HUES48 (cell line): Measurements from ENCODE around the gene TRAK1.

Experiments used
- H3K27ac ChIP-seq: one replicate; pipeline ENCODE4 v1.7.0; 2013; ENCODE audit warnings: low read depth, low read length, inconsistent platforms
- H3K27me3 ChIP-seq: 2 replicates; pipeline ENCODE4 v1.6.1; 2013; ENCODE audit warnings: mild to moderate bottlenecking, low read length; ENCODE audit not compliant: control insufficient read depth, insufficient read depth
- H3K36me3 ChIP-seq: 2 replicates; pipeline ENCODE4 v1.6.1; 2013; ENCODE audit warnings: low read length; ENCODE audit not compliant: control insufficient read depth, insufficient read depth
- H3K4me1 ChIP-seq: 2 replicates; pipeline ENCODE4 v1.6.1; 2013; ENCODE audit warnings: mild to moderate bottlenecking, low read length; ENCODE audit not compliant: control insufficient read depth, insufficient read depth
- H3K4me3 ChIP-seq: 2 replicates; pipeline ENCODE4 v1.5.1; 2013; ENCODE audit warnings: mild to moderate bottlenecking, low read depth, low read length
- H3K9ac ChIP-seq: 2 replicates; pipeline ENCODE4 v1.6.1; 2013; ENCODE audit warnings: mild to moderate bottlenecking, low read depth, low read length, moderate library complexity
- H3K9me3 ChIP-seq: 2 replicates; pipeline ENCODE4 v1.6.1; 2013; ENCODE audit warnings: low read length; ENCODE audit not compliant: control insufficient read depth, insufficient read depth

The TRAK1 gene

GRCh38 chr3:42084586-42084985 is 6.6 kb upstream of the TRAK1 start:
- Histone ChIP-seq H3K9ac (no peak overlapping the region), H3K36me3 (no peaks in the 10 kb centered on the region), H3K4me1 (peaks cover 11% of the 10 kb centered on the region), H3K9me3 (no peaks in the 10 kb centered on the region), H3K27me3 (no peaks in the 10 kb centered on the region), H3K4me3 (no peak overlapping the region), H3K27ac (no peak overlapping the region)

GRCh38 chr3:42085641-42086376 is 5.3 kb upstream of the TRAK1 start:
- H3K27ac ChIP-seq = no peak overlapping the region
- H3K4me1 ChIP-seq = peaks cover 2% of the 10 kb centered on the region
- H3K9me3 ChIP-seq = no peaks in the 10 kb centered on the region
- no peaks in the 10 kb centered on the region for H3K27me3 ChIP-seq
- no peaks in the 10 kb centered on the region for H3K36me3 ChIP-seq
- no peak overlapping the region for H3K9ac ChIP-seq
- no peak overlapping the region for H3K4me3 ChIP-seq

GRCh38 chr3:42088803-42089530 is 2.2 kb upstream of the TRAK1 start:
- no peak overlapping the region for H3K9ac ChIP-seq
- no peak overlapping the region for H3K27ac ChIP-seq

GRCh38 chr3:42092006-42092405 is 849 bp downstream of the TRAK1 start:
- Histone ChIP-seq H3K4me3 (no peak overlapping the region), H3K27me3 (no peaks in the 10 kb centered on the region), H3K9ac (no peak overlapping the region), H3K9me3 (no peaks in the 10 kb centered on the region), H3K27ac (no peak overlapping the region), H3K36me3 (no peaks in the 10 kb centered on the region), H3K4me1 (peaks cover 14% of the 10 kb centered on the region)

More at GRCh38 chr3:42088803-42089530, 2.2 kb upstream of the TRAK1 start:
- Histone ChIP-seq H3K27me3 (no peaks in the 10 kb centered on the region), H3K4me3 (no peak overlapping the region), H3K36me3 (no peaks in the 10 kb centered on the region), H3K9me3 (no peaks in the 10 kb centered on the region), H3K4me1 (peaks cover 14% of the 10 kb centered on the region)

- H3K36me3 ChIP-seq = no peaks in the 10 kb centered on the region
- no peak overlapping the region for H3K4me3 ChIP-seq
- no peaks in the 10 kb centered on the region for H3K9me3 ChIP-seq
- H3K27me3 ChIP-seq = no peaks in the 10 kb centered on the region
- H3K4me1 ChIP-seq = peaks cover 14% of the 10 kb centered on the region
- H3K27ac ChIP-seq = no peak overlapping the region
- no peak overlapping the region for H3K9ac ChIP-seq
These were observed 3.0 kb downstream of the TRAK1 start for GRCh38 chr3:42094128-42094527.

GRCh38 chr3:42094691-42095391 is 3.7 kb downstream of the TRAK1 start:
- Histone ChIP-seq H3K9me3 (no peaks in the 10 kb centered on the region), H3K27me3 (no peaks in the 10 kb centered on the region), H3K36me3 (no peaks in the 10 kb centered on the region), H3K27ac (no peak overlapping the region), H3K4me3 (no peak overlapping the region), H3K4me1 (peaks cover 20% of the 10 kb centered on the region), H3K9ac (no peak overlapping the region)

GRCh38 chr3:42095540-42095939 is 4.4 kb downstream of the TRAK1 start:
- Histone ChIP-seq H3K4me1 (peaks cover 20% of the 10 kb centered on the region), H3K27ac (no peak overlapping the region), H3K36me3 (no peaks in the 10 kb centered on the region)

GRCh38 chr3:42096796-42097565 is 5.8 kb downstream of the TRAK1 start:
- no peak overlapping the region for H3K9ac ChIP-seq
- peaks cover 15% of the 10 kb centered on the region for H3K4me1 ChIP-seq
- no peaks in the 10 kb centered on the region for H3K9me3 ChIP-seq
- H3K36me3 ChIP-seq = no peaks in the 10 kb centered on the region
- no peak overlapping the region for H3K27ac ChIP-seq
- no peaks in the 10 kb centered on the region for H3K27me3 ChIP-seq
- no peak overlapping the region for H3K4me3 ChIP-seq

More at GRCh38 chr3:42095540-42095939, 4.4 kb downstream of the TRAK1 start:
- no peak overlapping the region for H3K4me3 ChIP-seq
- no peaks in the 10 kb centered on the region for H3K27me3 ChIP-seq
- no peak overlapping the region for H3K9ac ChIP-seq
- no peaks in the 10 kb centered on the region for H3K9me3 ChIP-seq

- H3K27me3 ChIP-seq = no peaks in the 10 kb centered on the region
- H3K4me1 ChIP-seq = peaks cover 15% of the 10 kb centered on the region
- no peak overlapping the region for H3K27ac ChIP-seq
- no peaks in the 10 kb centered on the region for H3K36me3 ChIP-seq
- H3K4me3 ChIP-seq = no peak overlapping the region
- H3K9ac ChIP-seq = no peak overlapping the region
- no peaks in the 10 kb centered on the region for H3K9me3 ChIP-seq
These were observed 6.4 kb downstream of the TRAK1 start for GRCh38 chr3:42097566-42097946.

- H3K4me1 ChIP-seq = peaks cover 11% of the 10 kb centered on the region
- no peaks in the 10 kb centered on the region for H3K27me3 ChIP-seq
- H3K4me3 ChIP-seq = no peak overlapping the region
- H3K9me3 ChIP-seq = no peaks in the 10 kb centered on the region
- no peak overlapping the region for H3K27ac ChIP-seq
- no peaks in the 10 kb centered on the region for H3K36me3 ChIP-seq
- no peak overlapping the region for H3K9ac ChIP-seq
These were observed 7.0 kb downstream of the TRAK1 start for GRCh38 chr3:42098171-42098570.
